ENCODE measurements around the gene ACTG2.

GRCh38 chr2:73938718-73939352 lies 46.0 kb downstream of the ACTG2 start:
- no peak for TF ChIP-seq CTCF (conservative IDR thresholded peaks at IDR 0.05 in 1 of 2, IDR thresholded peaks at IDR 0.05 in 1 of 2; ENCODE audit: extremely low read depth in 1 of 2, insufficient read depth in 1 of 2, low read depth in 1 of 2, low read length in 2 of 2)
- TF ChIP-seq EZH2 (IDR thresholded peaks at IDR 0.05; ENCODE audit: borderline replicate concordance, low read length), result no peak
